GM21619 (cell line): Measurements from ENCODE around the gene TMEM207.

ENCODE experiments used
- ATAC-seq: cut with Tn5 transposase; IDR thresholded peaks from one replicate; pipeline ENCODE4 v1.9.1; 2021; ENCODE audit not compliant: unreplicated experiment

Gene TMEM207

GRCh38 chr3:190444576-190445145 is 5.0 kb downstream of the TMEM207 start:
- no peak for ATAC-seq

- no peak for ATAC-seq
Observed at GRCh38 chr3:190444006-190444405, 5.7 kb downstream of the TMEM207 start.

- ATAC-seq = no peak
Observed at GRCh38 chr3:190443257-190443656, 6.4 kb downstream of the TMEM207 start.

- no peak for ATAC-seq
Observed at GRCh38 chr3:190442240-190442639, 7.5 kb downstream of the TMEM207 start.

GRCh38 chr3:190436331-190436730 is 13.4 kb downstream of the TMEM207 start:
- no peak for ATAC-seq

GRCh38 chr3:190435618-190436017 is 14.1 kb downstream of the TMEM207 start:
- no peak for ATAC-seq

- ATAC-seq = no peak
Observed at GRCh38 chr3:190433626-190434025, 16.1 kb downstream of the TMEM207 start.

- ATAC-seq = no peak
Observed at GRCh38 chr3:190432216-190432615, 17.5 kb downstream of the TMEM207 start.

- no peak for ATAC-seq
Observed at GRCh38 chr3:190430906-190431305, 18.8 kb downstream of the TMEM207 start.

GRCh38 chr3:190429681-190430080 is 20.0 kb downstream of the TMEM207 start:
- no peak for ATAC-seq

GRCh38 chr3:190426806-190427507 is 22.7 kb downstream of the TMEM207 start:
- ATAC-seq = no peak

GRCh38 chr3:190425833-190426232 is 23.9 kb downstream of the TMEM207 start:
- ATAC-seq = no peak

GRCh38 chr3:190424478-190425439 is 24.9 kb downstream of the TMEM207 start:
- ATAC-seq = peak; percentile 61

- ATAC-seq = no peak
Observed at GRCh38 chr3:190424108-190424477, 25.6 kb downstream of the TMEM207 start.

GRCh38 chr3:190414297-190414696 is 35.4 kb downstream of the TMEM207 start:
- ATAC-seq = no peak

- ATAC-seq = no peak
Observed at GRCh38 chr3:190404715-190405114, 45.0 kb downstream of the TMEM207 start.

GRCh38 chr3:190401963-190402362 is 47.7 kb downstream of the TMEM207 start:
- no peak for ATAC-seq

- no peak for ATAC-seq
Observed at GRCh38 chr3:190399677-190400076, 50.0 kb downstream of the TMEM207 start.

GRCh38 chr3:190397889-190398288 is 51.8 kb downstream of the TMEM207 start:
- no peak for ATAC-seq

- ATAC-seq = no peak
Observed at GRCh38 chr3:190396001-190396400, 53.7 kb downstream of the TMEM207 start.

- no peak for ATAC-seq
Observed at GRCh38 chr3:190388703-190389102, 61.0 kb downstream of the TMEM207 start.
